Measurements from ENCODE around the gene P3H2.
"Not testable (repeated sequence)": the region's sequence is repeated elsewhere in the genome, so short reads cannot be mapped to it uniquely, and the experiment has no call there.

Gene P3H2

GRCh38 chr3:190120269-190121060, at the start of gene P3H2:
Gene P3H2, minus strand, starts transcription at chr3:190120897. Its CDS starts 166 bp downstream, at chr3:190120731.
- H3K4me3 Mint-ChIP-seq = peak within 1 kb of the TSS; percentile 48
- peak; percentile 66 for ATAC-seq
- peaks cover 9% of the 10 kb centered on the region for H3K4me1 Mint-ChIP-seq
- no peaks in the 10 kb centered on the region for H3K36me3 Mint-ChIP-seq
- DNase-seq (ENCODE audit: low spot score in 2 of 2) = peak in 1 of 2 donors; percentile 49
- no peak within 1 kb of the TSS for H3K27ac Mint-ChIP-seq
- no peaks in the 10 kb centered on the region for H3K9me3 Mint-ChIP-seq

GRCh38 chr3:190169877-190170276, 49.2 kb upstream of the P3H2 start:
- ATAC-seq (no peak), DNase-seq (ENCODE audit: low spot score in 2 of 2) (no peak)
- Mint-ChIP-seq H3K4me3 (peak overlapping the region; percentile 27), H3K4me1 (peaks cover 8% of the 10 kb centered on the region), H3K9me3 (no peaks in the 10 kb centered on the region), H3K27ac (peak overlapping the region; percentile 36), H3K36me3 (no peaks in the 10 kb centered on the region)

GRCh38 chr3:190169243-190169642, 48.5 kb upstream of the P3H2 start:
- Mint-ChIP-seq H3K4me1 (peaks cover 8% of the 10 kb centered on the region), H3K9me3 (no peaks in the 10 kb centered on the region), H3K36me3 (no peaks in the 10 kb centered on the region), H3K4me3 (peak overlapping the region; percentile 27), H3K27ac (peak overlapping the region; percentile 36)
- DNase-seq (ENCODE audit: low spot score in 2 of 2) = no peak
- no peak for ATAC-seq

GRCh38 chr3:190167936-190168680, 47.4 kb upstream of the P3H2 start:
- Mint-ChIP-seq H3K9me3 (no peaks in the 10 kb centered on the region), H3K4me3 (no peak overlapping the region), H3K27ac (no peak overlapping the region), H3K36me3 (no peaks in the 10 kb centered on the region), H3K4me1 (peaks cover 8% of the 10 kb centered on the region)
- no peak for DNase-seq (ENCODE audit: low spot score in 2 of 2)
- ATAC-seq = no peak

- Mint-ChIP-seq H3K27ac (no peak overlapping the region), H3K4me3 (no peak overlapping the region), H3K9me3 (no peaks in the 10 kb centered on the region), H3K36me3 (no peaks in the 10 kb centered on the region), H3K4me1 (peaks cover 8% of the 10 kb centered on the region)
- no peak for DNase-seq (ENCODE audit: low spot score in 2 of 2)
- ATAC-seq = no peak
These were observed 46.3 kb upstream of the P3H2 start for GRCh38 chr3:190166948-190167347.

- DNase-seq (ENCODE audit: low spot score in 2 of 2) (no peak), ATAC-seq (no peak)
- H3K4me3 Mint-ChIP-seq = no peak overlapping the region
- H3K4me1 Mint-ChIP-seq = peaks cover 8% of the 10 kb centered on the region
- no peaks in the 10 kb centered on the region for H3K9me3 Mint-ChIP-seq
- no peaks in the 10 kb centered on the region for H3K36me3 Mint-ChIP-seq
- no peak overlapping the region for H3K27ac Mint-ChIP-seq
These were observed 44.6 kb upstream of the P3H2 start for GRCh38 chr3:190165253-190165652.

- H3K36me3 Mint-ChIP-seq; H3K4me3 Mint-ChIP-seq; DNase-seq (ENCODE audit: low spot score in 2 of 2); ATAC-seq; H3K27ac Mint-ChIP-seq; H3K4me1 Mint-ChIP-seq; H3K9me3 Mint-ChIP-seq: not testable (repeated sequence)
These were observed 41.3 kb upstream of the P3H2 start for GRCh38 chr3:190162013-190162412.

GRCh38 chr3:190159902-190160435, 39.3 kb upstream of the P3H2 start:
- Mint-ChIP-seq H3K9me3 (no peaks in the 10 kb centered on the region), H3K36me3 (no peaks in the 10 kb centered on the region), H3K4me1 (no peaks in the 10 kb centered on the region), H3K27ac (no peak overlapping the region), H3K4me3 (no peak overlapping the region)
- ATAC-seq (no peak), DNase-seq (ENCODE audit: low spot score in 2 of 2) (no peak)

- H3K27ac Mint-ChIP-seq = no peak overlapping the region
- no peak overlapping the region for H3K4me3 Mint-ChIP-seq
- no peaks in the 10 kb centered on the region for H3K4me1 Mint-ChIP-seq
- ATAC-seq (no peak), DNase-seq (ENCODE audit: low spot score in 2 of 2) (no peak)
- no peaks in the 10 kb centered on the region for H3K36me3 Mint-ChIP-seq
- H3K9me3 Mint-ChIP-seq = no peaks in the 10 kb centered on the region
These were observed 37.6 kb upstream of the P3H2 start for GRCh38 chr3:190158261-190158660.

GRCh38 chr3:190155752-190156151, 35.1 kb upstream of the P3H2 start:
- Mint-ChIP-seq H3K4me3 (no peak overlapping the region), H3K9me3 (no peaks in the 10 kb centered on the region), H3K27ac (no peak overlapping the region), H3K4me1 (no peaks in the 10 kb centered on the region), H3K36me3 (no peaks in the 10 kb centered on the region)
- ATAC-seq (no peak), DNase-seq (ENCODE audit: low spot score in 2 of 2) (no peak)

GRCh38 chr3:190150681-190151080, 30.0 kb upstream of the P3H2 start:
- H3K36me3 Mint-ChIP-seq = no peaks in the 10 kb centered on the region
- H3K4me3 Mint-ChIP-seq = no peak overlapping the region
- ATAC-seq = no peak
- no peak overlapping the region for H3K27ac Mint-ChIP-seq
- DNase-seq (ENCODE audit: low spot score in 2 of 2) = no peak
- H3K4me1 Mint-ChIP-seq = no peaks in the 10 kb centered on the region
- H3K9me3 Mint-ChIP-seq = no peaks in the 10 kb centered on the region

GRCh38 chr3:190149830-190150619, 29.3 kb upstream of the P3H2 start:
- not testable (repeated sequence) for ATAC-seq; H3K9me3 Mint-ChIP-seq; DNase-seq (ENCODE audit: low spot score in 2 of 2); H3K4me1 Mint-ChIP-seq; H3K4me3 Mint-ChIP-seq; H3K36me3 Mint-ChIP-seq; H3K27ac Mint-ChIP-seq

- H3K9me3 Mint-ChIP-seq; H3K27ac Mint-ChIP-seq; ATAC-seq; H3K4me3 Mint-ChIP-seq; H3K4me1 Mint-ChIP-seq; H3K36me3 Mint-ChIP-seq; DNase-seq (ENCODE audit: low spot score in 2 of 2): not testable (repeated sequence)
These were observed 24.1 kb upstream of the P3H2 start for GRCh38 chr3:190144793-190145192.

GRCh38 chr3:190142041-190142440, 21.3 kb upstream of the P3H2 start:
- H3K27ac Mint-ChIP-seq = no peak overlapping the region
- H3K4me3 Mint-ChIP-seq = no peak overlapping the region

GRCh38 chr3:190139365-190139764, 18.7 kb upstream of the P3H2 start:
- ATAC-seq (no peak), DNase-seq (ENCODE audit: low spot score in 2 of 2) (no peak)
- Mint-ChIP-seq H3K27ac (no peak overlapping the region), H3K4me1 (no peaks in the 10 kb centered on the region), H3K36me3 (no peaks in the 10 kb centered on the region), H3K4me3 (no peak overlapping the region), H3K9me3 (no peaks in the 10 kb centered on the region)

More at GRCh38 chr3:190142041-190142440, 21.3 kb upstream of the P3H2 start:
- H3K36me3 Mint-ChIP-seq = no peaks in the 10 kb centered on the region
- ATAC-seq (no peak), DNase-seq (ENCODE audit: low spot score in 2 of 2) (no peak)
- no peaks in the 10 kb centered on the region for H3K4me1 Mint-ChIP-seq
- H3K9me3 Mint-ChIP-seq = no peaks in the 10 kb centered on the region

Measured in stimulated activated effector memory CD8-positive, alpha-beta T cell treated with anti-CD3 and anti-CD28 coated beads, Interleukin-12 subunit alpha, Interleukin-12 subunit beta, amount 100 ng/mL, for 72 hours (primary cell).